Gastrocnemius medialis (tissue), 4 donors: ENCODE results near the gene UBE2S. TPM values are rescaled to one million over a fixed set of nuclear protein-coding genes. Genes with fewer than 3 reads are reported as not detected.

Experiments used
- ATAC-seq, 2 donors: fragments of 150-250 bp; one replicate each; pipeline ENCODE4 v1.9.1; 2016
- DNase-seq, 2 donors: peaks; one replicate each; pipeline ENCODE4 v3.0.0-alpha.2; 2019
- H3K27ac ChIP-seq, 4 donors: fragments of 200-600 bp; sonication (generic); 1 replicate in 1 of 4; 2 replicates in 3 of 4; pipeline ENCODE4 v1.5.1; 2016 to 2018; ENCODE audit warnings: mild to moderate bottlenecking in 2 of 4, moderate library complexity in 1 of 4
- H3K27me3 ChIP-seq, 3 donors: fragments of 200-600 bp; sonication (generic) in 2 of 3; 1 replicate in 1 of 3; 2 replicates in 2 of 3; pipeline versions ENCODE4 v1.5.1 to v1.6.0; 2016 to 2019; ENCODE audit warnings: mild to moderate bottlenecking in 1 of 3, moderate library complexity in 1 of 3
- H3K36me3 ChIP-seq, 2 donors: fragments of 200-600 bp; sonication (generic) in 1 of 2; one replicate each; pipeline ENCODE4 v1.5.1; 2017 to 2018
- H3K4me1 ChIP-seq, 2 donors: fragments of 200-600 bp; sonication (generic) in 1 of 2; one replicate each; pipeline ENCODE4 v1.5.1; 2016 to 2017; ENCODE audit warnings: mild to moderate bottlenecking in 2 of 2
- H3K4me3 ChIP-seq, 4 donors: fragments of 200-600 bp; sonication (generic) in 3 of 4; 1 replicate in 1 of 4; 2 replicates in 3 of 4; pipeline ENCODE4 v1.5.1; 2016 to 2019; ENCODE audit warnings: mild to moderate bottlenecking in 2 of 4
- H3K9me3 ChIP-seq, 3 donors: fragments of 200-600 bp; sonication (generic) in 2 of 3; 1 replicate in 1 of 3; 2 replicates in 2 of 3; pipeline ENCODE4 v1.5.1; 2016 to 2019
- POLR2A ChIP-seq, 2 donors: fragments of 450-650 bp; IDR thresholded peaks; one replicate each; pipeline ENCODE4 v1.6.1; 2017; ENCODE audit warnings: antibody characterized with exemption in 2 of 2, mild to moderate bottlenecking in 2 of 2, moderate library complexity in 2 of 2
- in situ Hi-C, 4 donors: fragments of 200-750 bp; cut with MboI; loops; one replicate each; pipeline versions ENCODE4 v1.15.0 to v1.8.0; 2017; ENCODE audit warnings: low sequenced_read_pairs in 4 of 4
- intact Hi-C: fragments of 100-400 bp; cut with DNase I; formaldehyde crosslinking; loops from one replicate; pipeline ENCODE4 v1.15.1; 2023; ENCODE audit warnings: low total_unique reads
- total RNA-seq, 4 donors: library from RNA; depleted of rRNA; stranded (reverse); fragments of >200 nt; gene quantifications; one replicate each; pipeline versions ENCODE4 v1.1.0 to v1.2.3, GENCODE V29; 2016
- TF ChIP-seq, protein P1 (sequence below), 5 experiments: fragments of 450-650 bp in 3 of 5; fragments of 200-600 bp in 2 of 5; sonication (generic) in 2 of 5; IDR thresholded peaks in 4 of 5; conservative IDR thresholded peaks in 1 of 5; 1 replicate in 4 of 5; 2 replicates in 1 of 5; pipeline ENCODE4 v1.5.1; 2016 to 2019; ENCODE audit warnings: antibody characterized with exemption in 5 of 5, mild to moderate bottlenecking in 3 of 5, moderate library complexity in 3 of 5

The UBE2S gene
- total RNA-seq, 4 donors from 2014 or later, result 7.7 to 14.6 (median 13.4) TPM

- peaks cover 39 to 57% (median 54%) of the 10 kb centered on the region in 3 donors for H3K27me3 ChIP-seq
- in situ Hi-C loops, result no loop called here
- no peak for ATAC-seq
These were observed 54.9 kb downstream of the UBE2S start for GRCh38 chr19:55352549-55353145.

DNA sequence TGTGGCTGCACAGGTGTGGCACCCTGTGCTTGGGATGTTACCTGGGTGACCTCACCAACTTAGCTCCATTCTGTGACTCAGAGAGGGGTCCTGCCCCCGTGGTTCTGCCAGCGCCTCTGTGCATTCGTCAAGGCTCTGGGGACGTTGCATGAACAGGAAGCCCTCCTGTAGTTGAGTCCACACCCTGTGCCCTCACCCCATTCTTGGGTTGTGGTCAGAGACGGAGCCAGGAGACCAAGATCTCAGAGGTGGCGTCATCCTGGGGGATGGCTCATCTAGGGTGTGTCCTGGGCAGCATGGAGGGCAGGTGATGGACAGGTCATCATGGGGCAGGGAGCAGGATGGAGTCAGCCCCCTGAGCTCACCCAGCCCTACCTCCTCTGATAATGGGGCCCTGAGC is 55.5 kb downstream of the UBE2S start:
- H3K4me3 ChIP-seq, result no peak overlapping the region
- H3K27ac ChIP-seq, result no peak overlapping the region
- TF ChIP-seq, protein P1, sequence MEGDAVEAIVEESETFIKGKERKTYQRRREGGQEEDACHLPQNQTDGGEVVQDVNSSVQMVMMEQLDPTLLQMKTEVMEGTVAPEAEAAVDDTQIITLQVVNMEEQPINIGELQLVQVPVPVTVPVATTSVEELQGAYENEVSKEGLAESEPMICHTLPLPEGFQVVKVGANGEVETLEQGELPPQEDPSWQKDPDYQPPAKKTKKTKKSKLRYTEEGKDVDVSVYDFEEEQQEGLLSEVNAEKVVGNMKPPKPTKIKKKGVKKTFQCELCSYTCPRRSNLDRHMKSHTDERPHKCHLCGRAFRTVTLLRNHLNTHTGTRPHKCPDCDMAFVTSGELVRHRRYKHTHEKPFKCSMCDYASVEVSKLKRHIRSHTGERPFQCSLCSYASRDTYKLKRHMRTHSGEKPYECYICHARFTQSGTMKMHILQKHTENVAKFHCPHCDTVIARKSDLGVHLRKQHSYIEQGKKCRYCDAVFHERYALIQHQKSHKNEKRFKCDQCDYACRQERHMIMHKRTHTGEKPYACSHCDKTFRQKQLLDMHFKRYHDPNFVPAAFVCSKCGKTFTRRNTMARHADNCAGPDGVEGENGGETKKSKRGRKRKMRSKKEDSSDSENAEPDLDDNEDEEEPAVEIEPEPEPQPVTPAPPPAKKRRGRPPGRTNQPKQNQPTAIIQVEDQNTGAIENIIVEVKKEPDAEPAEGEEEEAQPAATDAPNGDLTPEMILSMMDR (IDR thresholded peaks at IDR 0.05 in 4 of 5, conservative IDR thresholded peaks at IDR 0.05 in 1 of 5), result no peak
- no peak for TF ChIP-seq POLR2A (IDR thresholded peaks at IDR 0.05)
- in situ Hi-C loops (no loop called here), intact Hi-C loops (no loop called here)
- H3K9me3 ChIP-seq, result no peaks in the 10 kb centered on the region
- no peaks in the 10 kb centered on the region for H3K36me3 ChIP-seq
- H3K4me1 ChIP-seq, result peaks cover 0 to 15% of the 10 kb centered on the region in 2 donors
- DNase-seq (no peak), ATAC-seq (no peak)
- H3K27me3 ChIP-seq, result peaks cover 39 to 57% (median 54%) of the 10 kb centered on the region in 3 donors

More at GRCh38 chr19:55352549-55353145, 54.9 kb downstream of the UBE2S start:
- Histone ChIP-seq H3K9me3 (no peaks in the 10 kb centered on the region), H3K27ac (no peak overlapping the region), H3K4me3 (no peak overlapping the region), H3K36me3 (no peaks in the 10 kb centered on the region), H3K4me1 (peaks cover 0 to 15% of the 10 kb centered on the region in 2 donors)
- intact Hi-C loops, result no loop called here
- no peak for TF ChIP-seq POLR2A (IDR thresholded peaks at IDR 0.05)
- TF ChIP-seq, protein P1 (IDR thresholded peaks at IDR 0.05 in 4 of 5, conservative IDR thresholded peaks at IDR 0.05 in 1 of 5), result no peak
- DNase-seq, result no peak

GRCh38 chr19:55350620-55351315 is 56.8 kb downstream of the UBE2S start:
- in situ Hi-C loops (no loop called here), intact Hi-C loops (no loop called here)
- Histone ChIP-seq H3K36me3 (no peaks in the 10 kb centered on the region), H3K9me3 (no peaks in the 10 kb centered on the region), H3K4me3 (no peak overlapping the region), H3K4me1 (peaks cover 0 to 15% of the 10 kb centered on the region in 2 donors), H3K27ac (no peak overlapping the region), H3K27me3 (peaks cover 39 to 52% (median 46%) of the 10 kb centered on the region in 3 donors)
- ATAC-seq (no peak), DNase-seq (no peak)
- TF ChIP-seq POLR2A (IDR thresholded peaks at IDR 0.05), result no peak
- TF ChIP-seq, protein P1 (IDR thresholded peaks at IDR 0.05 in 4 of 5, conservative IDR thresholded peaks at IDR 0.05 in 1 of 5), result no peak

Other genes with a start within 250 kb of the UBE2S start
- gene DNAAF3, start 241.2 kb downstream of the UBE2S start, total RNA-seq, result under 1 TPM in 1 of 4 donors, not detected in 3; 0.39 TPM
- gene SYT5, start 227.5 kb downstream of the UBE2S start, total RNA-seq, result not detected
- under 1 TPM; 0.39 to 0.56 (median 0.48) TPM for gene PTPRH, start 198.3 kb downstream of the UBE2S start, total RNA-seq
- 1 to 10 TPM in 3 of 4 donors, under 1 TPM in 1; 0.87 to 5.0 (median 1.7) TPM for gene TMEM86B, start 179.0 kb downstream of the UBE2S start, total RNA-seq
- 10 to 100 TPM; 14.6 to 47.9 (median 39.6) TPM for gene PPP6R1, start 148.8 kb downstream of the UBE2S start, total RNA-seq
- gene HSPBP1, start 127.7 kb downstream of the UBE2S start, total RNA-seq, result 10 to 100 TPM; 18.5 to 41.7 (median 36.7) TPM
- gene BRSK1, start 123.8 kb downstream of the UBE2S start, total RNA-seq, result not detected
- 1 to 10 TPM in 1 of 4 donors, under 1 TPM in 1, not detected in 2; 0.40 to 3.3 TPM for gene TMEM150B, start 82.4 kb downstream of the UBE2S start, total RNA-seq
- 1 to 10 TPM; 2.5 to 5.4 (median 4.5) TPM for gene KMT5C, start 67.9 kb downstream of the UBE2S start, total RNA-seq
- gene COX6B2, start 53.1 kb downstream of the UBE2S start, total RNA-seq, result not detected
- gene GARIN5B, start 44.5 kb downstream of the UBE2S start, total RNA-seq, result not detected
- gene IL11, start 37.3 kb downstream of the UBE2S start, total RNA-seq, result under 1 TPM in 1 of 4 donors, not detected in 3; 0.66 TPM
- not detected for gene TMEM190, start 31.0 kb downstream of the UBE2S start, total RNA-seq
- 1 to 10 TPM; 1.3 to 4.7 (median 2.1) TPM for gene TMEM238, start 23.5 kb downstream of the UBE2S start, total RNA-seq
- 100 to 1,000 TPM; 123 to 278 (median 206) TPM for gene RPL28, start 21.9 kb downstream of the UBE2S start, total RNA-seq
- not detected for gene SHISA7, start 35.5 kb upstream of the UBE2S start, total RNA-seq
- 100 to 1,000 TPM in 1 of 4 donors, 10 to 100 TPM in 3; 59.7 to 101 (median 88.7) TPM for gene ISOC2, start 53.9 kb upstream of the UBE2S start, total RNA-seq
- gene C19orf85, start 57.0 kb upstream of the UBE2S start, total RNA-seq, result not detected
- 10 to 100 TPM in 3 of 4 donors, 1 to 10 TPM in 1; 7.4 to 22.3 (median 14.1) TPM for gene ZNF628, start 68.8 kb upstream of the UBE2S start, total RNA-seq
- gene NAT14, start 77.4 kb upstream of the UBE2S start, total RNA-seq, result 1 to 10 TPM in 2 of 4 donors, under 1 TPM in 2; 0.40 to 2.5 (median 1.1) TPM
- gene SSC5D, start 80.6 kb upstream of the UBE2S start, total RNA-seq, result 1 to 10 TPM in 2 of 4 donors, under 1 TPM in 2; 0.53 to 2.2 (median 1.1) TPM
- gene SBK2, start 129.3 kb upstream of the UBE2S start, total RNA-seq, result 1 to 10 TPM in 3 of 4 donors, not detected in 1; 1.5 to 3.0 (median 1.6) TPM
- 10 to 100 TPM in 1 of 4 donors, 1 to 10 TPM in 3; 3.1 to 24.1 (median 6.8) TPM for gene SBK3, start 137.8 kb upstream of the UBE2S start, total RNA-seq
- gene ZNF579, start 173.1 kb upstream of the UBE2S start, total RNA-seq, result 10 to 100 TPM; 15.0 to 19.3 (median 16.8) TPM
- gene FIZ1, start 191.7 kb upstream of the UBE2S start, total RNA-seq, result 10 to 100 TPM in 1 of 4 donors, 1 to 10 TPM in 3; 6.8 to 11.2 (median 7.4) TPM
- 10 to 100 TPM; 35.6 to 61.7 (median 47.0) TPM for gene ZNF524, start 192.5 kb upstream of the UBE2S start, total RNA-seq
- gene ZNF865, start 197.9 kb upstream of the UBE2S start, total RNA-seq, result 10 to 100 TPM; 10.3 to 23.4 (median 15.2) TPM
- gene ZNF784, start 216.8 kb upstream of the UBE2S start, total RNA-seq, result 1 to 10 TPM; 6.0 to 10.0 (median 8.2) TPM
- gene ZNF580, start 233.2 kb upstream of the UBE2S start, total RNA-seq, result 10 to 100 TPM in 1 of 4 donors, 1 to 10 TPM in 3; 1.5 to 12.3 (median 7.2) TPM
- 10 to 100 TPM in 3 of 4 donors, 1 to 10 TPM in 1; 9.9 to 17.3 (median 13.7) TPM for gene ZNF581, start 235.9 kb upstream of the UBE2S start, total RNA-seq
- gene CCDC106, start 240.4 kb upstream of the UBE2S start, total RNA-seq, result 10 to 100 TPM in 2 of 4 donors, 1 to 10 TPM in 2; 6.3 to 21.2 (median 12.6) TPM
- 10 to 100 TPM; 38.1 to 60.2 (median 50.1) TPM for gene U2AF2, start 247.2 kb upstream of the UBE2S start, total RNA-seq